HCT116 (cell line): ENCODE measurements around the gene BCKDHB. TPM values are rescaled to one million over a fixed set of nuclear protein-coding genes. Genes with fewer than 3 reads are reported as not detected.

Source experiments
- ATAC-seq: fragments of 200-7000 bp; cut with Tn5 transposase; 2 replicates; pipeline ENCODE4 v1.9.1; 2020; ENCODE audit warnings: mild to moderate bottlenecking, moderate library complexity
- BruUV-seq: library from RNA; stranded (reverse); fragments of 400-500 nt; replicated peaks from 2 replicates; lab custom pipeline; 2021; lab: Mats Ljungman, UMichigan
- CTCF ChIA-PET: fragments of 300-600 bp; sonication (Branson Sonifier 250); formaldehyde crosslinking; loops from one replicate; lab custom pipeline; 2021; ENCODE audit warnings: antibody characterized with exemption; lab: Charles Lee
- POLR2A ChIA-PET: fragments of 300-600, 350-600 bp; sonication (Branson Sonifier 250); formaldehyde crosslinking; loops from one replicate; lab custom pipeline; 2021; ENCODE audit warnings: antibody characterized with exemption; lab: Charles Lee
- RAD21 ChIA-PET, 2 experiments: fragments of 300-600 bp; sonication (Branson Sonifier 250); formaldehyde crosslinking; loops; one replicate each; lab custom pipeline; 2023; ENCODE audit warnings: low total read pairs in 2 of 2; ENCODE audit not compliant: uncharacterized antibody in 2 of 2, unreplicated experiment in 2 of 2, low non-redundant PET in 1 of 2; lab: Charles Lee
- DNase-seq: peaks from one replicate; pipeline ENCODE4 v3.0.0-alpha.2; 2010; ENCODE audit warnings: low read depth, low spot score
- H2AFZ ChIP-seq: fragments of 200-600 bp; shearing (Covaris generic), sonication (generic); 2 replicates; pipeline ENCODE4 v1.6.1; 2017; ENCODE audit warnings: low read depth, mixed run types, mixed read lengths, antibody characterized with exemption, low read length; ENCODE audit not compliant: poor library complexity, severe bottlenecking
- H3K27ac ChIP-seq: 2 replicates; pipeline ENCODE4 v1.5.1; 2012; ENCODE audit warnings: low read depth, low read length
- H3K27me3 ChIP-seq: fragments of 200-600 bp; sonication (generic); 2 replicates; pipeline ENCODE4 v1.6.1; 2016; ENCODE audit warnings: mixed run types, low read length, mixed read lengths; ENCODE audit not compliant: insufficient read depth
- H3K36me3 ChIP-seq, 2 experiments: fragments of 200-500 bp in 1 of 2; fragments of 200-600 bp in 1 of 2; sonication (Bioruptor generic) in 1 of 2; sonication (generic) in 1 of 2; 2 replicates each; pipeline versions ENCODE4 v1.5.1 to v1.6.1; 2014 to 2016; ENCODE audit warnings: low read length in 2 of 2, inconsistent platforms in 1 of 2, mixed read lengths in 1 of 2, mixed run types in 1 of 2; ENCODE audit not compliant: insufficient read depth in 2 of 2, control insufficient read depth in 1 of 2
- H3K4me1 ChIP-seq, 2 experiments: fragments of 200-600 bp in 1 of 2; sonication (generic) in 1 of 2; 2 replicates each; pipeline versions ENCODE4 v1.5.1 to v1.6.1; 2012 to 2017; ENCODE audit warnings: low read length in 2 of 2, inconsistent platforms in 1 of 2, mild to moderate bottlenecking in 1 of 2, mixed read lengths in 1 of 2, mixed run types in 1 of 2, moderate library complexity in 1 of 2; ENCODE audit not compliant: insufficient read depth in 2 of 2, control insufficient read depth in 1 of 2
- H3K4me2 ChIP-seq: fragments of 200-600 bp; sonication (generic); 2 replicates; pipeline ENCODE4 v1.6.1; 2017; ENCODE audit warnings: mixed run types, low read length, mixed read lengths
- H3K4me3 ChIP-seq, 2 experiments: fragments of 200-600 bp in 1 of 2; sonication (generic) in 1 of 2; replicated peaks in 1 of 2; 2 replicates each; pipeline ENCODE4 v1.5.1; 2011 to 2016; ENCODE audit warnings: low read length in 2 of 2, control low read depth in 1 of 2, low read depth in 1 of 2, mild to moderate bottlenecking in 1 of 2, mixed read lengths in 1 of 2, mixed run types in 1 of 2
- H3K79me2 ChIP-seq: fragments of 200-600 bp; sonication (generic); 2 replicates; pipeline ENCODE4 v1.6.1; 2017; ENCODE audit warnings: mild to moderate bottlenecking, mixed run types, low read length, moderate library complexity, mixed read lengths; ENCODE audit not compliant: insufficient read depth
- H3K9ac ChIP-seq: fragments of 200-600 bp; sonication (generic); 2 replicates; pipeline ENCODE4 v1.6.1; 2016; ENCODE audit warnings: low read length, mixed read lengths
- H3K9me2 ChIP-seq: fragments of 200-600 bp; sonication (generic), shearing (Covaris generic); 2 replicates; pipeline ENCODE4 v1.6.1; 2017; ENCODE audit warnings: mixed run types, mild to moderate bottlenecking, moderate library complexity; ENCODE audit not compliant: insufficient read depth
- H3K9me3 ChIP-seq, 2 experiments: fragments of 200-500 bp in 1 of 2; fragments of 200-600 bp in 1 of 2; sonication (Bioruptor generic) in 1 of 2; sonication (generic) in 1 of 2; 2 replicates each; pipeline ENCODE4 v1.6.1; 2014 to 2017; ENCODE audit warnings: low read length in 2 of 2, mixed read lengths in 2 of 2, inconsistent platforms in 1 of 2, low read depth in 1 of 2, mild to moderate bottlenecking in 1 of 2, mixed run types in 1 of 2, moderate library complexity in 1 of 2; ENCODE audit not compliant: control insufficient read depth in 1 of 2, insufficient read depth in 1 of 2
- H4K20me1 ChIP-seq: fragments of 200-600 bp; sonication (generic), shearing (Covaris generic); 2 replicates; pipeline ENCODE4 v1.6.1; 2017; ENCODE audit warnings: mixed run types, mild to moderate bottlenecking, moderate library complexity; ENCODE audit not compliant: insufficient read depth
- CBX3 ChIP-seq: IDR thresholded peaks from 2 replicates; pipeline ENCODE4 v1.6.1; 2012; ENCODE audit warnings: low read depth
- CEBPB ChIP-seq: IDR thresholded peaks from 2 replicates; pipeline ENCODE4 v1.6.1; 2012; ENCODE audit warnings: low read depth
- EGR1 ChIP-seq: IDR thresholded peaks from 2 replicates; pipeline ENCODE4 v1.6.1; 2012; ENCODE audit warnings: low read depth
- ELF1 ChIP-seq: IDR thresholded peaks from 2 replicates; pipeline ENCODE4 v1.6.1; 2012; ENCODE audit warnings: low read depth, borderline replicate concordance
- EZH2phosphoT487 ChIP-seq: fragments of 200-600 bp; IDR thresholded peaks from 2 replicates; pipeline ENCODE4 v1.6.1; 2018; ENCODE audit warnings: antibody characterized with exemption, borderline replicate concordance
- FOSL1 ChIP-seq: IDR thresholded peaks from 2 replicates; pipeline ENCODE4 v1.6.1; 2012; ENCODE audit warnings: low read depth
- MAX ChIP-seq: IDR thresholded peaks from 2 replicates; pipeline ENCODE4 v1.6.1; 2012
- POLR2A ChIP-seq: IDR thresholded peaks from 2 replicates; pipeline ENCODE4 v1.7.0; 2011; ENCODE audit warnings: borderline replicate concordance; ENCODE audit not compliant: insufficient read depth, insufficient read length; ENCODE audit errors: extremely low read depth
- POLR2AphosphoS5 ChIP-seq: IDR thresholded peaks from 2 replicates; pipeline ENCODE4 v1.6.1; 2011; ENCODE audit warnings: mild to moderate bottlenecking, low read depth, low read length, moderate library complexity
- RAD21 ChIP-seq: IDR thresholded peaks from 2 replicates; pipeline ENCODE4 v1.6.1; 2012; ENCODE audit warnings: low read depth, mild to moderate bottlenecking
- SP1 ChIP-seq: IDR thresholded peaks from 2 replicates; pipeline ENCODE4 v1.6.1; 2012; ENCODE audit warnings: low read depth
- TCF7L2 ChIP-seq: IDR thresholded peaks from 2 replicates; pipeline ENCODE4 v1.7.0; 2011; ENCODE audit warnings: borderline replicate concordance, inconsistent platforms; ENCODE audit not compliant: insufficient read depth, insufficient read length; ENCODE audit errors: extremely low read depth
- YY1 ChIP-seq: IDR thresholded peaks from 2 replicates; pipeline ENCODE4 v1.6.1; 2011; ENCODE audit warnings: low read length, low read depth, moderate library complexity, mild to moderate bottlenecking; ENCODE audit not compliant: insufficient replicate concordance; ENCODE audit errors: extremely low read depth
- ZFX ChIP-seq: fragments of 450-650 bp; IDR thresholded peaks from 2 replicates; pipeline ENCODE4 v1.6.1; 2017
- ZNF274 ChIP-seq: fragments of 200-500 bp; sonication (Bioruptor generic); IDR thresholded peaks from 2 replicates; pipeline ENCODE4 v1.6.1; 2014; ENCODE audit warnings: mild to moderate bottlenecking, low read depth, low read length, inconsistent platforms
- intact Hi-C: fragments of 100-400 bp; cut with micrococcal nuclease; formaldehyde crosslinking; loops from 2 replicates; pipeline ENCODE4 v1.10.0; 2022
- total RNA-seq: library from RNA; stranded (reverse); gene quantifications from one replicate; pipeline ENCODE4 v1.2.1, GENCODE V29; 2021; ENCODE audit not compliant: unreplicated experiment
- TF ChIP-seq, protein P1 (sequence below): IDR thresholded peaks from 2 replicates; pipeline ENCODE4 v1.6.1; 2012
- TF ChIP-seq, protein P2 (sequence below), 3 experiments: fragments of 200-600 bp in 1 of 3; sonication (generic) in 1 of 3; IDR thresholded peaks in 2 of 3; conservative IDR thresholded peaks in 1 of 3; 2 replicates each; pipeline ENCODE4 v1.5.1; 2012 to 2017; ENCODE audit warnings: low read depth in 2 of 3, low read length in 2 of 3, antibody characterized with exemption in 1 of 3, borderline replicate concordance in 1 of 3, control low read depth in 1 of 3, mild to moderate bottlenecking in 1 of 3, mixed read lengths in 1 of 3, mixed run types in 1 of 3, moderate library complexity in 1 of 3; ENCODE audit not compliant: insufficient read depth in 1 of 3

BCKDHB gene
- total RNA-seq, 1 experiment from 2014 or later: 11.2 TPM

DNA sequence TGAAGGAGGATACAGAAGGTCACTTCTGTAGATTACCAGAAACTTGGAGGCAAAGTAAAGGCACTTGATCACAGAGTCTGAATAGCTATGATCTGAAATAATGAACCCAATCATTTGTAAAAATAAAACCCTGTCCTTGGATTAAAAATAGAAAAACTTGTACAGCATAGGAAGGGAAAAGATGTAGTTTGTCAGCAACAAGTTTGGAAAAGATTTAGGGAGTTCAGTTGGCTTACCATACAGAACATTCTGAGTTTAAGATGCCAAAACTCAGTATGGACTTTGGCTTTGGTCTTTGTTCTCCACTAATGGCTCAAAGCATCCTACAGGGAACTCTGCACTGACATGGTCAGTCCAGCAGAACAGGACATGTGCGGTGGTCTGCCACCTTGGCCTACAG, 240.6 kb downstream of the BCKDHB start:
- no peaks in the 10 kb centered on the region for H3K36me3 ChIP-seq
- CTCF ChIA-PET: no interaction called here
- no peak overlapping the region for H3K9ac ChIP-seq
- no TSS peak for BruUV-seq
- no peak overlapping the region for H3K27ac ChIP-seq
- no peaks in the 10 kb centered on the region for H3K79me2 ChIP-seq
- no peak overlapping the region for H2AFZ ChIP-seq
- H3K4me2 ChIP-seq: no peak overlapping the region
- RAD21 ChIA-PET: no interaction called here
- TF ChIP-seq YY1 (no peak), ELF1 (no peak), SP1 (no peak), MAX (no peak), ZFX (no peak), CBX3 (no peak), POLR2AphosphoS5 (no peak), EGR1 (no peak), ZNF274 (no peak), FOSL1 (no peak), RAD21 (no peak), EZH2phosphoT487 (no peak), CEBPB (no peak), TCF7L2 (no peak), POLR2A (no peak)
- TF ChIP-seq, protein P1, sequence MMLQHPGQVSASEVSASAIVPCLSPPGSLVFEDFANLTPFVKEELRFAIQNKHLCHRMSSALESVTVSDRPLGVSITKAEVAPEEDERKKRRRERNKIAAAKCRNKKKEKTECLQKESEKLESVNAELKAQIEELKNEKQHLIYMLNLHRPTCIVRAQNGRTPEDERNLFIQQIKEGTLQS: no peak
- TF ChIP-seq, protein P2, sequence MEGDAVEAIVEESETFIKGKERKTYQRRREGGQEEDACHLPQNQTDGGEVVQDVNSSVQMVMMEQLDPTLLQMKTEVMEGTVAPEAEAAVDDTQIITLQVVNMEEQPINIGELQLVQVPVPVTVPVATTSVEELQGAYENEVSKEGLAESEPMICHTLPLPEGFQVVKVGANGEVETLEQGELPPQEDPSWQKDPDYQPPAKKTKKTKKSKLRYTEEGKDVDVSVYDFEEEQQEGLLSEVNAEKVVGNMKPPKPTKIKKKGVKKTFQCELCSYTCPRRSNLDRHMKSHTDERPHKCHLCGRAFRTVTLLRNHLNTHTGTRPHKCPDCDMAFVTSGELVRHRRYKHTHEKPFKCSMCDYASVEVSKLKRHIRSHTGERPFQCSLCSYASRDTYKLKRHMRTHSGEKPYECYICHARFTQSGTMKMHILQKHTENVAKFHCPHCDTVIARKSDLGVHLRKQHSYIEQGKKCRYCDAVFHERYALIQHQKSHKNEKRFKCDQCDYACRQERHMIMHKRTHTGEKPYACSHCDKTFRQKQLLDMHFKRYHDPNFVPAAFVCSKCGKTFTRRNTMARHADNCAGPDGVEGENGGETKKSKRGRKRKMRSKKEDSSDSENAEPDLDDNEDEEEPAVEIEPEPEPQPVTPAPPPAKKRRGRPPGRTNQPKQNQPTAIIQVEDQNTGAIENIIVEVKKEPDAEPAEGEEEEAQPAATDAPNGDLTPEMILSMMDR (IDR thresholded peaks at IDR 0.05 in 2 of 3, conservative IDR thresholded peaks at IDR 0.05 in 1 of 3; ENCODE audit: borderline replicate concordance in 1 of 3, insufficient read depth in 1 of 3, low read depth in 2 of 3, low read length in 2 of 3): no peak
- DNase-seq: no peak
- H3K9me3 ChIP-seq: no peaks in the 10 kb centered on the region
- no peaks in the 10 kb centered on the region for H3K27me3 ChIP-seq
- intact Hi-C loops: no loop called here
- ATAC-seq: no peak
- POLR2A ChIA-PET: no interaction called here
- no peaks in the 10 kb centered on the region for H4K20me1 ChIP-seq
- H3K9me2 ChIP-seq: no peaks in the 10 kb centered on the region
- H3K4me1 ChIP-seq: no peaks in the 10 kb centered on the region
- no peak overlapping the region for H3K4me3 ChIP-seq
